Hepatocyte (in vitro differentiated cells): ENCODE results near the gene MDFI. TPM values are rescaled to one million over a fixed set of nuclear protein-coding genes. Genes with fewer than 3 reads are reported as not detected.
A peak's percentile ranks its signal among the peaks of the same experiment; 100 is the strongest.

Experiments
- DNase-seq: peaks from one replicate; pipeline ENCODE4 v3.0.0-alpha.2; 2016; ENCODE audit warnings: low spot score
- H2AFZ ChIP-seq: fragments of 200-600 bp; sonication (generic); 2 replicates; pipeline ENCODE4 v1.6.0; 2016; ENCODE audit warnings: antibody characterized with exemption, mild to moderate bottlenecking
- H3K27ac ChIP-seq: fragments of 200-600 bp; sonication (generic); 2 replicates; pipeline ENCODE4 v1.5.1; 2016; ENCODE audit warnings: mild to moderate bottlenecking
- H3K27me3 ChIP-seq: fragments of 200-600 bp; sonication (generic); 2 replicates; pipeline ENCODE4 v1.6.1; 2016
- H3K36me3 ChIP-seq: fragments of 200-600 bp; sonication (generic); replicated peaks from 2 replicates; pipeline ENCODE4 v1.5.1; 2016; ENCODE audit warnings: low read depth; ENCODE audit not compliant: insufficient read depth
- H3K4me1 ChIP-seq: fragments of 200-600 bp; sonication (generic); 2 replicates; pipeline ENCODE4 v1.5.1; 2016; ENCODE audit warnings: mild to moderate bottlenecking, moderate library complexity; ENCODE audit not compliant: insufficient read depth
- H3K4me2 ChIP-seq: fragments of 200-600 bp; sonication (generic); 2 replicates; pipeline ENCODE4 v1.6.0; 2016
- H3K4me3 ChIP-seq: fragments of 200-600 bp; sonication (generic); 2 replicates; pipeline ENCODE4 v1.5.1; 2016; ENCODE audit warnings: mild to moderate bottlenecking
- H3K79me2 ChIP-seq: fragments of 200-600 bp; sonication (generic); 2 replicates; pipeline ENCODE4 v1.6.0; 2017; ENCODE audit warnings: mild to moderate bottlenecking
- H3K9me2 ChIP-seq: fragments of 200-600 bp; sonication (generic); replicated peaks from 2 replicates; pipeline ENCODE4 v1.6.0; 2017; ENCODE audit warnings: mild to moderate bottlenecking; ENCODE audit not compliant: insufficient read depth
- H3K9me3 ChIP-seq: fragments of 200-600 bp; sonication (generic); 2 replicates; pipeline ENCODE4 v1.5.1; 2016; ENCODE audit warnings: low read depth, mild to moderate bottlenecking
- H4K20me1 ChIP-seq: fragments of 200-600 bp; sonication (generic); 2 replicates; pipeline ENCODE4 v1.6.0; 2016; ENCODE audit warnings: mild to moderate bottlenecking; ENCODE audit not compliant: insufficient read depth, poor library complexity, severe bottlenecking
- CTCF ChIP-seq: fragments of 200-600 bp; sonication (generic); IDR thresholded peaks from 2 replicates; pipeline ENCODE4 v1.5.1; 2016; ENCODE audit warnings: antibody characterized with exemption, mild to moderate bottlenecking; ENCODE audit not compliant: poor library complexity
- EZH2 ChIP-seq: fragments of 200-600 bp; sonication (generic); IDR thresholded peaks from 2 replicates; pipeline ENCODE4 v1.6.1; 2016; ENCODE audit warnings: antibody characterized with exemption, mild to moderate bottlenecking, borderline replicate concordance
- EZH2phosphoT487 ChIP-seq: fragments of 200-600 bp; sonication (generic); IDR thresholded peaks from one replicate; pipeline ENCODE4 v1.6.1; 2018; ENCODE audit warnings: antibody characterized with exemption, mild to moderate bottlenecking, low read depth, moderate library complexity; ENCODE audit not compliant: unreplicated experiment, severe bottlenecking
- WGBS: methylation state at CpG from one replicate; pipeline ENCODE4 v1.1.6; 2016; ENCODE audit warnings: low lambda C conversion rate; ENCODE audit errors: missing lambda C conversion rate; 5-methylcytosine and 5-hydroxymethylcytosine counted together
- polyA plus RNA-seq: library from polyadenylated mRNA; unstranded; fragments of >200 nt; fragmentation: Nextera tagmentation; extraction: Ambion mirVana; gene quantifications from 2 replicates; pipeline ENCODE4 v1.2.1, GENCODE V29; 2016
- total RNA-seq: library from RNA; depleted of rRNA; stranded (reverse); fragments of >200 nt; gene quantifications from 2 replicates; pipeline ENCODE4 v1.2.3, GENCODE V29; 2014

The MDFI gene
- total and polyA plus RNA-seq, 2 experiments from 2014 or later: 45.2 to 106 TPM

GRCh38 chr6:41635365-41635764 is 2.9 kb upstream of the MDFI start:
- peak overlapping the region; percentile 59 for H3K27ac ChIP-seq
- H3K27me3 ChIP-seq: peaks cover 10% of the 10 kb centered on the region
- peaks cover 30% of the 10 kb centered on the region for H3K4me1 ChIP-seq
- H3K36me3 ChIP-seq: no peaks in the 10 kb centered on the region
- H3K9me2 ChIP-seq: no peaks in the 10 kb centered on the region
- H2AFZ ChIP-seq: no peak overlapping the region
- no peak for DNase-seq
- no peaks in the 10 kb centered on the region for H3K9me3 ChIP-seq
- peaks cover 16% of the 10 kb centered on the region for H3K79me2 ChIP-seq
- H3K4me3 ChIP-seq: no peak overlapping the region
- no peaks in the 10 kb centered on the region for H4K20me1 ChIP-seq
- WGBS: 87% methylated on average over 6 of the region's 6 CpGs
- TF ChIP-seq EZH2phosphoT487 (no peak), EZH2 (no peak), CTCF (no peak)
- H3K4me2 ChIP-seq: no peak overlapping the region

GRCh38 chr6:41636833-41637193 is 1.5 kb upstream of the MDFI start:
- Histone ChIP-seq H3K9me3 (no peaks in the 10 kb centered on the region), H3K4me1 (peaks cover 43% of the 10 kb centered on the region), H3K27me3 (peaks cover 10% of the 10 kb centered on the region), H3K27ac (peak overlapping the region; percentile 99), H4K20me1 (peaks cover 6% of the 10 kb centered on the region), H3K4me3 (peak overlapping the region; percentile 89), H2AFZ (peak overlapping the region; percentile 50), H3K9me2 (no peaks in the 10 kb centered on the region), H3K79me2 (peaks cover 30% of the 10 kb centered on the region), H3K36me3 (no peaks in the 10 kb centered on the region), H3K4me2 (peak overlapping the region; percentile 82)
- TF ChIP-seq EZH2phosphoT487: no peak
- no peak for TF ChIP-seq EZH2
- no peak for TF ChIP-seq CTCF
- WGBS: 9% methylated on average over 12 of the region's 31 CpGs
- DNase-seq: peak; percentile 89

GRCh38 chr6:41637194-41638001 is 870 bp upstream of the MDFI start:
- Histone ChIP-seq H3K27ac (peak overlapping the region; percentile 99), H2AFZ (peak overlapping the region; percentile 50), H3K4me1 (peaks cover 49% of the 10 kb centered on the region), H3K9me2 (no peaks in the 10 kb centered on the region), H3K9me3 (no peaks in the 10 kb centered on the region), H3K36me3 (no peaks in the 10 kb centered on the region), H3K4me2 (peak overlapping the region; percentile 82), H3K27me3 (peaks cover 10% of the 10 kb centered on the region), H3K79me2 (peaks cover 36% of the 10 kb centered on the region), H4K20me1 (peaks cover 10% of the 10 kb centered on the region), H3K4me3 (peak overlapping the region; percentile 89)
- 7% methylated on average over 47 of the region's 54 CpGs for WGBS
- peak; percentile 41 for DNase-seq
- TF ChIP-seq EZH2 (no peak), EZH2phosphoT487 (no peak), CTCF (no peak)
